Adrenal gland (tissue), 12 donors: ENCODE results near the gene UNC13B. TPM values are rescaled to one million over a fixed set of nuclear protein-coding genes. Genes with fewer than 3 reads are reported as not detected.

ENCODE experiments used
- DNase-seq, 7 donors: peaks; one replicate each; pipeline ENCODE4 v3.0.0-alpha.2; 2019 to 2020
- H3K27ac ChIP-seq, 5 donors: fragments of 200-600 bp; sonication (generic) in 4 of 5; 1 replicate in 3 of 5; 2 replicates in 2 of 5; pipeline versions ENCODE4 v1.5.1 to v1.8.0; 2016 to 2020; ENCODE audit warnings: mild to moderate bottlenecking in 1 of 5
- H3K27me3 ChIP-seq: fragments of 200-600 bp; 2 replicates; pipeline ENCODE4 v1.8.0; 2021
- H3K36me3 ChIP-seq, 2 donors: fragments of 200-600 bp; replicated peaks in 1 of 2; 1 replicate in 1 of 2; 2 replicates in 1 of 2; pipeline versions ENCODE4 v1.5.1 to v1.8.0; 2018 to 2022
- H3K4me1 ChIP-seq, 2 donors: fragments of 200-600 bp; replicated peaks in 1 of 2; 1 replicate in 1 of 2; 2 replicates in 1 of 2; pipeline versions ENCODE4 v1.5.1 to v1.8.0; 2018 to 2021
- H3K4me3 ChIP-seq, 4 donors: fragments of 200-600 bp; sonication (generic) in 3 of 4; one replicate each; pipeline ENCODE4 v1.5.1; 2016 to 2018
- H3K9me3 ChIP-seq, 3 donors: fragments of 200-600 bp; sonication (generic) in 1 of 3; replicated peaks in 1 of 3; 1 replicate in 2 of 3; 2 replicates in 1 of 3; pipeline versions ENCODE4 v1.5.1 to v1.8.0; 2016 to 2021
- POLR2A ChIP-seq, 2 donors: fragments of 450-650 bp; IDR thresholded peaks; one replicate each; pipeline ENCODE4 v1.6.1; 2017; ENCODE audit warnings: antibody characterized with exemption in 2 of 2, mild to moderate bottlenecking in 2 of 2, moderate library complexity in 1 of 2
- WGBS, 4 donors: extraction: QIAGEN DNeasy Blood & Tissue Kit in 2 of 4; methylation state at CpG; one replicate each; pipeline versions ENCODE4 v1.1.5 to v1.1.7; 2013 to 2017; 5-methylcytosine and 5-hydroxymethylcytosine counted together
- intact Hi-C, 2 donors: fragments of 100-400 bp; cut with DNase I; formaldehyde crosslinking; loops; one replicate each; pipeline versions ENCODE4 v1.14.1 to v1.15.0; 2022 to 2023
- polyA plus RNA-seq, 3 donors: library from polyadenylated mRNA; stranded (reverse); fragments of 200-250 nt in 2 of 3; fragments of 350-450 nt in 1 of 3; fragmentation: Illumina TruSeq in 1 of 3; extraction: RNeasy Lipid Tissue Mini Kit (QIAGEN cat#74804) in 1 of 3; gene quantifications; one replicate each; pipeline ENCODE4 v1.2.3, GENCODE V29; 2013 to 2014
- total RNA-seq, 9 donors: library from RNA; depleted of rRNA in 4 of 9; stranded (reverse); fragments of >200 nt in 4 of 9; fragments of 120-200 nt in 1 of 9; fragmentation: NEBNext Ultra II Directional in 1 of 9; extraction: Animal tissue kit (Norgen Biotek cat#: 25700) in 1 of 9; gene quantifications; one replicate each; pipeline versions ENCODE4 v1.1.0 to v1.2.4, GENCODE V29; 2013 to 2023
- TF ChIP-seq, protein P1 (sequence below), 6 experiments: fragments of 450-650 bp in 4 of 6; fragments of 200-600 bp in 2 of 6; sonication (generic) in 1 of 6; IDR thresholded peaks; 1 replicate in 5 of 6; 2 replicates in 1 of 6; pipeline versions ENCODE4 v1.5.1 to v1.8.0; 2016 to 2021; ENCODE audit warnings: antibody characterized with exemption in 6 of 6, mild to moderate bottlenecking in 2 of 6, moderate library complexity in 1 of 6
- donor health status: healthy with polysubstance abuse.
- donor health status: Bipolar disorder and iron deficiency.
- donor health status: DM: yes; HTN: yes; CAD: no.
- donor health status: DM: no; HTN: no; CAD: no.
- donor health status: DM: no; HTN: no; CAD: no.
- donor health status: DM: yes; HTN: yes; CAD: no.

Gene UNC13B
- total and polyA plus RNA-seq, 12 donors, result 11.1 to 42.2 (median 30.5) TPM

DNA sequence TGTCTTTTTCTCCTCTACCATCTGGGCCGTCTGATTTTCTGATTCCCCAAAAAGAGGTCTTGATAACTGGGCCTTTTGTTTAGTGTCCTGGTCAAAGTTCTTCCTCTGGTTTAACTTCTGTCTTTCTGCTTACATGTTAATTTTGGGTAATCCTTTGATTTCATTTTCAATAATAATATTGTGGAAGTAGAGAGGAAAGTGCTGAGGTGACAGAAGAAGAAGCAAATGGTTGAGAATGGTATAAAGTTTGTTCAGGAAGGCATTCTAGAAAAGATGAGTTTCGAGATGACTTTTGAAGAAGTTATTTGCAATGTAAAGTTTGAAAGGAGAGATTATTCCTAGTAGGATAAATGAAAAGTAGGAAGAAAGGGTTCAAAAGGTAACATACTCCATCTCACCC is 118.1 kb downstream of the UNC13B start:
- intact Hi-C loops, result no loop called here
- Histone ChIP-seq H3K36me3 (no peaks in the 10 kb centered on the region), H3K27me3 (no peaks in the 10 kb centered on the region), H3K27ac (no peak overlapping the region), H3K9me3 (no peaks in the 10 kb centered on the region), H3K4me1 (peaks cover 0 to 12% of the 10 kb centered on the region in 2 donors), H3K4me3 (no peak overlapping the region)
- WGBS, 4 donors, result 84 to 91% (median 88%) methylated on average over 2 of the region's 2 CpGs
- no peak for TF ChIP-seq POLR2A (IDR thresholded peaks at IDR 0.05)
- TF ChIP-seq, protein P1, sequence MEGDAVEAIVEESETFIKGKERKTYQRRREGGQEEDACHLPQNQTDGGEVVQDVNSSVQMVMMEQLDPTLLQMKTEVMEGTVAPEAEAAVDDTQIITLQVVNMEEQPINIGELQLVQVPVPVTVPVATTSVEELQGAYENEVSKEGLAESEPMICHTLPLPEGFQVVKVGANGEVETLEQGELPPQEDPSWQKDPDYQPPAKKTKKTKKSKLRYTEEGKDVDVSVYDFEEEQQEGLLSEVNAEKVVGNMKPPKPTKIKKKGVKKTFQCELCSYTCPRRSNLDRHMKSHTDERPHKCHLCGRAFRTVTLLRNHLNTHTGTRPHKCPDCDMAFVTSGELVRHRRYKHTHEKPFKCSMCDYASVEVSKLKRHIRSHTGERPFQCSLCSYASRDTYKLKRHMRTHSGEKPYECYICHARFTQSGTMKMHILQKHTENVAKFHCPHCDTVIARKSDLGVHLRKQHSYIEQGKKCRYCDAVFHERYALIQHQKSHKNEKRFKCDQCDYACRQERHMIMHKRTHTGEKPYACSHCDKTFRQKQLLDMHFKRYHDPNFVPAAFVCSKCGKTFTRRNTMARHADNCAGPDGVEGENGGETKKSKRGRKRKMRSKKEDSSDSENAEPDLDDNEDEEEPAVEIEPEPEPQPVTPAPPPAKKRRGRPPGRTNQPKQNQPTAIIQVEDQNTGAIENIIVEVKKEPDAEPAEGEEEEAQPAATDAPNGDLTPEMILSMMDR (IDR thresholded peaks at IDR 0.05), result no peak
- no peak for DNase-seq

GRCh38 chr9:35280399-35280798 is 118.6 kb downstream of the UNC13B start:
- H3K36me3 ChIP-seq, result no peaks in the 10 kb centered on the region
- H3K27me3 ChIP-seq, result no peaks in the 10 kb centered on the region
- no peak overlapping the region for H3K27ac ChIP-seq
- TF ChIP-seq POLR2A (IDR thresholded peaks at IDR 0.05), result no peak
- TF ChIP-seq, protein P1 (IDR thresholded peaks at IDR 0.05), result no peak
- no peak for DNase-seq
- H3K9me3 ChIP-seq, result no peaks in the 10 kb centered on the region
- peaks cover 0 to 12% of the 10 kb centered on the region in 2 donors for H3K4me1 ChIP-seq
- intact Hi-C loops, result no loop called here
- no peak overlapping the region for H3K4me3 ChIP-seq
- 71 to 87% (median 83%) methylated on average over 1 of the region's 1 CpG for WGBS, 4 donors

GRCh38 chr9:35285731-35286130 is 123.9 kb downstream of the UNC13B start:
- DNase-seq, result no peak
- 76 to 100% (median 90%) methylated on average over 1 of the region's 1 CpG for WGBS, 4 donors
- intact Hi-C loops, result no loop called here
- TF ChIP-seq POLR2A (IDR thresholded peaks at IDR 0.05), result no peak
- TF ChIP-seq, protein P1 (IDR thresholded peaks at IDR 0.05), result no peak
- H3K27me3 ChIP-seq, result no peaks in the 10 kb centered on the region
- no peaks in the 10 kb centered on the region for H3K36me3 ChIP-seq
- H3K4me1 ChIP-seq, result no peaks in the 10 kb centered on the region
- no peak overlapping the region for H3K4me3 ChIP-seq
- no peak overlapping the region for H3K27ac ChIP-seq
- no peaks in the 10 kb centered on the region for H3K9me3 ChIP-seq

- DNase-seq, result no peak
- Histone ChIP-seq H3K27me3 (no peaks in the 10 kb centered on the region), H3K27ac (no peak overlapping the region), H3K9me3 (no peaks in the 10 kb centered on the region), H3K4me3 (no peak overlapping the region), H3K4me1 (no peaks in the 10 kb centered on the region), H3K36me3 (no peaks in the 10 kb centered on the region)
- 80 to 100% (median 98%) methylated on average over 1 of the region's 1 CpG for WGBS, 4 donors
- TF ChIP-seq, protein P1 (IDR thresholded peaks at IDR 0.05), result no peak
- no peak for TF ChIP-seq POLR2A (IDR thresholded peaks at IDR 0.05)
- intact Hi-C loops, result no loop called here
Observed at GRCh38 chr9:35286381-35286780, 124.6 kb downstream of the UNC13B start.
